Breast epithelium (tissue), 3 donors: ENCODE results near the gene PLCH1.

Source experiments
- CTCF ChIP-seq, 3 donors: fragments of 450-650 bp; IDR thresholded peaks; one replicate each; pipeline ENCODE4 v1.5.1; 2016 to 2017; ENCODE audit warnings: antibody characterized with exemption in 3 of 3, mild to moderate bottlenecking in 3 of 3, moderate library complexity in 3 of 3
- POLR2A ChIP-seq: fragments of 450-650 bp; IDR thresholded peaks from one replicate; pipeline ENCODE4 v1.6.1; 2016; ENCODE audit warnings: antibody characterized with exemption, mild to moderate bottlenecking, moderate library complexity

- TF ChIP-seq POLR2A, result no peak
- no peak for TF ChIP-seq CTCF (IDR thresholded peaks at IDR 0.05)
Observed at GRCh38 chr3:155604126-155604525, 140.7 kb downstream of the PLCH1 start.
